H1 (cell line): ENCODE results near the gene WDR45B. TPM values are rescaled to one million over a fixed set of nuclear protein-coding genes. Genes with fewer than 3 reads are reported as not detected.

Experiments used
- CTCF ChIA-PET: fragments of 300-600 bp; sonication (Branson Sonifier 250); formaldehyde crosslinking; loops from one replicate; lab custom pipeline; 2021; ENCODE audit not compliant: partially characterized antibody; lab: Charles Lee
- POLR2A ChIA-PET: fragments of 300-600 bp; sonication (Branson Sonifier 250); formaldehyde crosslinking; loops from one replicate; lab custom pipeline; 2021; ENCODE audit warnings: inconsistent platforms; ENCODE audit not compliant: partially characterized antibody; lab: Charles Lee
- DNase-seq, 2 experiments: peaks; one replicate each; pipeline versions ENCODE4 v3.0.0 to v3.0.0-alpha.2; 2010 to 2022; ENCODE audit warnings: low spot score in 2 of 2, low read depth in 1 of 2, mixed read lengths in 1 of 2
- FAIRE-seq: peaks from 2 replicates; lab custom pipeline; 2011; peaks lifted over from hg19 to GRCh38; lab: Jason Lieb, UNC
- H2AFZ ChIP-seq: 2 replicates; pipeline ENCODE4 v1.8.1; 2012; ENCODE audit warnings: low read length, inconsistent platforms
- H2AK5ac ChIP-seq: 2 replicates; pipeline ENCODE4 v1.6.1; 2013; ENCODE audit warnings: low read depth, low read length
- H2BK120ac ChIP-seq: replicated peaks from 2 replicates; pipeline ENCODE3; 2013; ENCODE audit warnings: low read depth, low read length, inconsistent platforms
- H2BK12ac ChIP-seq: 2 replicates; pipeline ENCODE4 v1.6.1; 2013; ENCODE audit warnings: low read depth, low read length
- H2BK15ac ChIP-seq: 2 replicates; pipeline ENCODE4 v1.6.1; 2013; ENCODE audit warnings: low read length
- H2BK20ac ChIP-seq: 2 replicates; pipeline ENCODE4 v1.6.1; 2013; ENCODE audit warnings: low read length
- H2BK5ac ChIP-seq: 2 replicates; pipeline ENCODE4 v1.6.1; 2013; ENCODE audit warnings: low read depth, low read length
- H3K14ac ChIP-seq: 2 replicates; pipeline ENCODE4 v1.6.1; 2013; ENCODE audit warnings: inconsistent platforms; ENCODE audit not compliant: insufficient read length
- H3K18ac ChIP-seq: 2 replicates; pipeline ENCODE4 v1.6.1; 2013; ENCODE audit warnings: low read length; ENCODE audit errors: extremely low read depth
- H3K23ac ChIP-seq: 2 replicates; pipeline ENCODE4 v1.6.1; 2013; ENCODE audit warnings: inconsistent platforms; ENCODE audit not compliant: insufficient read length
- H3K23me2 ChIP-seq: 2 replicates; pipeline ENCODE4 v1.6.1; 2013; ENCODE audit warnings: low read depth, low read length
- H3K27ac ChIP-seq: 2 replicates; pipeline ENCODE4 v1.6.1; 2011; ENCODE audit warnings: low read depth, low read length, inconsistent platforms
- H3K27me3 ChIP-seq, 4 experiments: replicated peaks in 1 of 4; 1 replicate in 1 of 4; 2 replicates in 3 of 4; pipeline versions ENCODE4 v1.6.1 to v1.8.1; 2011 to 2013; ENCODE audit warnings: low read length in 3 of 4, mild to moderate bottlenecking in 3 of 4, inconsistent platforms in 2 of 4, mixed read lengths in 2 of 4, moderate library complexity in 1 of 4; ENCODE audit not compliant: control insufficient read depth in 3 of 4, insufficient read depth in 3 of 4; ENCODE audit errors: extremely low read depth in 1 of 4
- H3K36me3 ChIP-seq, 4 experiments: 2 replicates each; pipeline versions ENCODE4 v1.6.1 to v1.8.1; 2011 to 2013; ENCODE audit warnings: mild to moderate bottlenecking in 4 of 4, low read length in 3 of 4, moderate library complexity in 2 of 4, control low read depth in 1 of 4, inconsistent platforms in 1 of 4; ENCODE audit not compliant: insufficient read depth in 4 of 4, control insufficient read depth in 2 of 4
- H3K4ac ChIP-seq: replicated peaks from 2 replicates; pipeline ENCODE3; 2013; ENCODE audit warnings: low read length, low read depth, mixed read lengths, inconsistent platforms; ENCODE audit not compliant: insufficient read length
- H3K4me1 ChIP-seq, 4 experiments: replicated peaks in 1 of 4; 1 replicate in 1 of 4; 2 replicates in 3 of 4; pipeline versions ENCODE4 v1.6.1 to v1.8.1; 2011 to 2013; ENCODE audit warnings: low read length in 3 of 4, inconsistent platforms in 2 of 4, mixed read lengths in 1 of 4; ENCODE audit not compliant: insufficient read depth in 4 of 4, control insufficient read depth in 3 of 4
- H3K4me2 ChIP-seq, 2 experiments: 2 replicates each; pipeline versions ENCODE4 v1.6.1 to v1.8.1; 2011 to 2013; ENCODE audit warnings: low read depth in 2 of 2, low read length in 2 of 2, control low read depth in 1 of 2, inconsistent platforms in 1 of 2, mild to moderate bottlenecking in 1 of 2; ENCODE audit not compliant: insufficient read depth in 1 of 2
- H3K4me3 ChIP-seq, 4 experiments: fragments of 200-600, 300-600 bp in 1 of 4; sonication (generic), shearing (Covaris generic), sonication (Bioruptor Twin) in 1 of 4; 2 replicates each; pipeline versions ENCODE4 v1.5.1 to v1.8.1; 2011 to 2016; ENCODE audit warnings: low read length in 4 of 4, low read depth in 3 of 4, control low read depth in 2 of 4, inconsistent platforms in 2 of 4, mild to moderate bottlenecking in 2 of 4, mixed read lengths in 1 of 4, moderate library complexity in 1 of 4; ENCODE audit not compliant: insufficient read depth in 2 of 4; ENCODE audit errors: extremely low read depth in 1 of 4
- H3K56ac ChIP-seq: replicated peaks from 2 replicates; pipeline ENCODE3; 2013; ENCODE audit warnings: low read depth, mild to moderate bottlenecking, mixed read lengths, low read length, inconsistent platforms; ENCODE audit not compliant: insufficient read length
- H3K79me1 ChIP-seq: 2 replicates; pipeline ENCODE4 v1.6.1; 2013; ENCODE audit warnings: low read depth, low read length, control low read depth
- H3K79me2 ChIP-seq, 2 experiments: 2 replicates each; pipeline versions ENCODE4 v1.6.1 to v1.8.1; 2012 to 2013; ENCODE audit warnings: low read length in 2 of 2, mild to moderate bottlenecking in 2 of 2, inconsistent platforms in 1 of 2; ENCODE audit not compliant: insufficient read depth in 2 of 2, control insufficient read depth in 1 of 2
- H3K9ac ChIP-seq, 4 experiments: replicated peaks in 1 of 4; 1 replicate in 1 of 4; 2 replicates in 3 of 4; pipeline versions ENCODE4 v1.6.1 to v1.8.1; 2011 to 2013; ENCODE audit warnings: low read depth in 3 of 4, low read length in 3 of 4, control low read depth in 2 of 4, mild to moderate bottlenecking in 2 of 4, moderate library complexity in 2 of 4, inconsistent platforms in 1 of 4; ENCODE audit errors: extremely low read depth in 1 of 4
- H3K9me3 ChIP-seq, 2 experiments: 2 replicates each; pipeline versions ENCODE4 v1.6.1 to v1.8.1; 2012 to 2013; ENCODE audit warnings: mild to moderate bottlenecking in 2 of 2, moderate library complexity in 2 of 2, control low read depth in 1 of 2, inconsistent platforms in 1 of 2, low read depth in 1 of 2, low read length in 1 of 2, mixed read lengths in 1 of 2; ENCODE audit not compliant: insufficient read depth in 2 of 2
- H4K20me1 ChIP-seq, 2 experiments: replicated peaks in 1 of 2; 2 replicates each; pipeline versions ENCODE3 to v1.8.1; 2011 to 2013; ENCODE audit warnings: inconsistent platforms in 2 of 2, low read length in 2 of 2, mild to moderate bottlenecking in 1 of 2; ENCODE audit not compliant: insufficient read depth in 2 of 2, control insufficient read depth in 1 of 2
- H4K5ac ChIP-seq: 2 replicates; pipeline ENCODE4 v1.6.1; 2013; ENCODE audit warnings: low read length, low read depth, mixed read lengths, inconsistent platforms; ENCODE audit not compliant: insufficient read length
- H4K8ac ChIP-seq: 2 replicates; pipeline ENCODE4 v1.8.0; 2013; ENCODE audit warnings: mild to moderate bottlenecking, moderate library complexity, low read length, inconsistent platforms; ENCODE audit not compliant: insufficient read depth; ENCODE audit errors: extremely low read depth
- H4K91ac ChIP-seq: replicated peaks from 2 replicates; pipeline ENCODE3; 2013; ENCODE audit warnings: low read length, mixed read lengths, inconsistent platforms; ENCODE audit not compliant: insufficient read length
- ASH2L ChIP-seq: fragments of 200-600, 300-600 bp; sonication (generic); IDR thresholded peaks from one replicate; pipeline ENCODE4 v1.7.1; 2017; ENCODE audit warnings: low read length
- CEBPB ChIP-seq: IDR thresholded peaks from 2 replicates; pipeline ENCODE4 v1.6.1; 2012; ENCODE audit warnings: low read depth, low read length
- CTBP2 ChIP-seq: IDR thresholded peaks from 2 replicates; pipeline ENCODE4 v1.7.0; 2011; ENCODE audit warnings: borderline replicate concordance, mild to moderate bottlenecking, moderate library complexity, mixed read lengths, low read length; ENCODE audit not compliant: insufficient read depth, insufficient read length
- EP300 ChIP-seq, 2 experiments: IDR thresholded peaks; 1 replicate in 1 of 2; 2 replicates in 1 of 2; pipeline ENCODE4 v1.6.1; 2011 to 2012; ENCODE audit warnings: low read depth in 2 of 2, low read length in 2 of 2, mild to moderate bottlenecking in 2 of 2, borderline replicate concordance in 1 of 2, inconsistent platforms in 1 of 2, moderate library complexity in 1 of 2
- KDM4A ChIP-seq: IDR thresholded peaks from one replicate; pipeline ENCODE4 v1.7.1; 2012; ENCODE audit warnings: low read depth, mild to moderate bottlenecking, moderate library complexity, low read length, inconsistent platforms; ENCODE audit not compliant: severe bottlenecking
- YY1 ChIP-seq: IDR thresholded peaks from 2 replicates; pipeline ENCODE4 v1.6.1; 2011; ENCODE audit warnings: low read depth, mild to moderate bottlenecking, low read length
- WGBS, 2 experiments: shearing (Covaris generic) in 1 of 2; methylation state at CpG; one replicate each; pipeline versions ENCODE4 v1.1.6 to v1.1.7; 2013 to 2015; ENCODE audit warnings: low lambda C conversion rate in 2 of 2, mixed read lengths in 2 of 2, inconsistent platforms in 1 of 2, low coverage in 1 of 2, missing lambda C conversion rate in 1 of 2; ENCODE audit not compliant: insufficient replicate concordance in 2 of 2, insufficient coverage in 1 of 2, insufficient read length in 1 of 2; ENCODE audit errors: extremely low coverage in 1 of 2, missing lambda C conversion rate in 1 of 2; 5-methylcytosine and 5-hydroxymethylcytosine counted together
- polyA plus RNA-seq, 7 experiments: library from polyadenylated mRNA; depleted of rRNA in 3 of 7; stranded (reverse) in 5 of 7; unstranded in 2 of 7; fragments of >200 nt in 5 of 7; fragments of 200-250 nt in 2 of 7; gene quantifications; 1 replicate in 5 of 7; 2 replicates in 1 of 7; 4 replicates in 1 of 7; pipeline versions ENCODE4 v1.2.1 to v1.2.3, GENCODE V29; 2011 to 2013; ENCODE audit warnings: missing spikeins in 2 of 7, mixed read lengths in 2 of 7
- total RNA-seq: library from RNA; stranded (reverse); fragmentation: NEBNext Ultra II Directional; extraction: Animal tissue kit (Norgen Biotek cat#: 25700); gene quantifications from 2 replicates; pipeline ENCODE4 v1.2.1, GENCODE V29; 2021
- TF ChIP-seq, protein P1 (sequence below): IDR thresholded peaks from 2 replicates; pipeline ENCODE4 v1.6.1; 2011; ENCODE audit warnings: low read depth, mild to moderate bottlenecking, low read length; ENCODE audit not compliant: insufficient read depth
- TF ChIP-seq, protein P2 (sequence below): IDR thresholded peaks from 2 replicates; pipeline ENCODE4 v1.6.1; 2012; ENCODE audit warnings: inconsistent platforms

WDR45B gene
- total and polyA plus RNA-seq, 2 of the 8 experiments (the other 6 are each of a cell fraction or from before 2014, with no cell fraction given): 82.0 to 100 TPM

DNA sequence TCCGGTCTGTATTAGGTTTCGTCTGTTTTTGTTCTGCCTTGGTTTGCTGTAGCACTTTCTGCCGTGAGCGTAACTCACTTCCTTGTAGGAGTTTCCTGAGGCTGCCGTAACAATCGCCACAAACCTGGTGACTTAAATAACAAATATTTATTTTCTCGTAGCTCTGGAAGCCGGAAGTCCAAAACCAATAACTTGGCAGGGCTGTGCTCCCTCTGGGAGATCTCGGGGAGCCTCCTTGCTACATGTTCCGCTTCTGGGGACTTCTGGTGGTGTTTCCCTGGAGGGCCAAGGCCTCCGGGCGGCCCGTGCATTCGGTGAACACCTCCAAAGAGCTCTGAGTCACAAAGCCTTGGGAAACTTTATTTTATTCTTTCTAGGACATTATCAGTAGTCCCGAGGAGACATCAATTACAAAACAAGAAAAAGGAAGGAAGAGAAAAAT, 6.8 kb upstream of the WDR45B start:
- Histone ChIP-seq H2AFZ (no peak overlapping the region), H2BK5ac (no peak overlapping the region), H3K4me2 (no peak overlapping the region), H3K14ac (no peak overlapping the region), H3K18ac (no peak overlapping the region), H2BK12ac (no peak overlapping the region), H3K79me2 (no peaks in the 10 kb centered on the region), H2AK5ac (no peak overlapping the region), H2BK120ac (no peak overlapping the region), H3K9me3 (peaks cover 0 to 2% of the 10 kb centered on the region in 2 experiments; a peak in 1 of 4 replicates), H3K56ac (no peak overlapping the region), H3K23ac (no peak overlapping the region), H2BK20ac (no peak overlapping the region), H2BK15ac (no peak overlapping the region), H4K20me1 (peaks cover 0 to 3% of the 10 kb centered on the region in 2 experiments), H3K27me3 (no peaks in the 10 kb centered on the region), H3K9ac (no peak overlapping the region), H3K4ac (no peak overlapping the region), H3K79me1 (no peaks in the 10 kb centered on the region), H3K4me3 (no peak overlapping the region), H3K36me3 (no peaks in the 10 kb centered on the region; a peak in 1 of 8 replicates), H3K23me2 (no peaks in the 10 kb centered on the region), H4K91ac (no peak overlapping the region), H4K8ac (no peak overlapping the region), H4K5ac (no peak overlapping the region), H3K27ac (no peak overlapping the region), H3K4me1 (no peaks in the 10 kb centered on the region)
- 91% methylated on average over 15 of the region's 15 CpGs; no CpG with 5 or more reads in 1 of the 2 experiments for whole genome bisulfite sequencing, 2 experiments
- TF ChIP-seq KDM4A: no peak
- TF ChIP-seq, protein P1, sequence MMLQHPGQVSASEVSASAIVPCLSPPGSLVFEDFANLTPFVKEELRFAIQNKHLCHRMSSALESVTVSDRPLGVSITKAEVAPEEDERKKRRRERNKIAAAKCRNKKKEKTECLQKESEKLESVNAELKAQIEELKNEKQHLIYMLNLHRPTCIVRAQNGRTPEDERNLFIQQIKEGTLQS: no peak
- TF ChIP-seq YY1: no peak
- TF ChIP-seq, protein P2, sequence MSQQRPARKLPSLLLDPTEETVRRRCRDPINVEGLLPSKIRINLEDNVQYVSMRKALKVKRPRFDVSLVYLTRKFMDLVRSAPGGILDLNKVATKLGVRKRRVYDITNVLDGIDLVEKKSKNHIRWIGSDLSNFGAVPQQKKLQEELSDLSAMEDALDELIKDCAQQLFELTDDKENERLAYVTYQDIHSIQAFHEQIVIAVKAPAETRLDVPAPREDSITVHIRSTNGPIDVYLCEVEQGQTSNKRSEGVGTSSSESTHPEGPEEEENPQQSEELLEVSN: no peak
- TF ChIP-seq EP300 (IDR thresholded peaks at IDR 0.05; ENCODE audit: borderline replicate concordance in 1 of 2, low read depth in 2 of 2, low read length in 2 of 2): no peak
- no peak for TF ChIP-seq CTBP2
- TF ChIP-seq CEBPB: no peak
- TF ChIP-seq ASH2L: no peak
- CTCF ChIA-PET: interaction anchor here (0.9 to 1.6 kb wide), 2 partner anchors 12 to 16 kb away, joined by 3 to 4 read pairs; no protein-coding TSS in a partner anchor
- POLR2A ChIA-PET: no interaction called here
- FAIRE-seq: no peak
- DNase-seq: no peak
